ENCODE data around the gene ZNF598. TPM values are rescaled to one million over a fixed set of nuclear protein-coding genes. Genes with fewer than 3 reads are reported as not detected.
A peak's percentile ranks its signal among the peaks of the same experiment; 100 is the strongest.

ZNF598 gene
- total and polyA plus RNA-seq, 10 of the 15 experiments (the other 5 are each of a cell fraction or from before 2014, with no cell fraction given) = 0.08 to 74.0 (median 14.4) TPM

- TF ChIP-seq LARP7 (IDR thresholded peaks at IDR 0.05) = peak; percentile 20; the same call in 1 of the 2 replicates
Observed at GRCh38 chr16:2009164-2009711, 383 bp downstream of the ZNF598 start (continued).

- no peak for TF ChIP-seq POLR2A (IDR thresholded peaks at IDR 0.05; ENCODE audit: low read depth, low read length)
- no peak for TF ChIP-seq E4F1 (IDR thresholded peaks at IDR 0.05; ENCODE audit: borderline replicate concordance, partially characterized antibody)
- TF ChIP-seq E2F4 (IDR thresholded peaks at IDR 0.05; ENCODE audit: low read depth, low read length) = peak; percentile 48; the same call in 1 of the 2 replicates
- TF ChIP-seq RELB (IDR thresholded peaks at IDR 0.05; ENCODE audit: low read depth) = no peak
- no peak for TF ChIP-seq RCOR1 (conservative IDR thresholded peaks at IDR 0.05; ENCODE audit: low read depth, low read length)
- 0 out of 2 replicates have a peak, but pooled peaks have one; percentile 13 for TF ChIP-seq EED (IDR thresholded peaks at IDR 0.05; ENCODE audit: low read depth)
- 0 out of 3 replicates have a peak, but pooled peaks of 1 of the 2 experiments have one; percentile 26 for TF ChIP-seq EGR1 (IDR thresholded peaks at IDR 0.05; ENCODE audit: borderline replicate concordance in 1 of 2, low read depth in 2 of 2, low read length in 2 of 2)
- TF ChIP-seq IKZF1 (conservative IDR thresholded peaks at IDR 0.05) = 0 out of 2 replicates have a peak, but pooled peaks have one; percentile 37
- TF ChIP-seq FOS (IDR thresholded peaks at IDR 0.05; ENCODE audit: borderline replicate concordance, extremely low read depth, insufficient read length) = no peak
- no peak for TF ChIP-seq CHD1 (IDR thresholded peaks at IDR 0.05; ENCODE audit: low read depth, low read length)
- no TSS peak for BruUV-seq (replicated peaks)
- Histone ChIP-seq H3K9ac (ENCODE audit: control insufficient read depth, insufficient read depth, low read length) (peak overlapping the region; percentile 92), H3K36me3 (ENCODE audit: control insufficient read depth in 2 of 2, insufficient read depth in 2 of 2, low read length in 1 of 2) (peaks cover 0 to 3% of the 10 kb centered on the region in 2 experiments; a peak in 1 of 4 replicates), H3K79me2 (ENCODE audit: control insufficient read depth, insufficient read depth, low read length) (peaks cover 67% of the 10 kb centered on the region), H2AFZ (ENCODE audit: control insufficient read depth, low read depth, low read length) (no peak overlapping the region), H3K9me3 (replicated peaks; ENCODE audit: control insufficient read depth, insufficient read depth, low read length) (no peaks in the 10 kb centered on the region), H3K4me3 (peak overlapping the region; percentile 100), H3K4me1 (ENCODE audit: control insufficient read depth, insufficient read depth, low read length) (peaks cover 22% of the 10 kb centered on the region), H3K27ac (ENCODE audit: control insufficient read depth, insufficient read depth) (peak overlapping the region; percentile 89), H3K27me3 (replicated peaks in 1 of 2; ENCODE audit: control insufficient read depth in 2 of 2, insufficient read depth in 2 of 2, low read length in 1 of 2) (no peaks in the 10 kb centered on the region), H3K4me2 (ENCODE audit: control insufficient read depth, insufficient read depth) (peak overlapping the region; percentile 98), H4K20me1 (ENCODE audit: control insufficient read depth, insufficient read depth) (peaks cover under 1% of the 10 kb centered on the region; the same call in 1 of the 2 replicates)
- in situ Hi-C loops (cut with MboI) (no loop called here), intact Hi-C loops (cut with micrococcal nuclease; ENCODE audit: unreplicated experiment) (loop anchor here (5.0 kb wide), 1 partner anchor 144 kb away; no protein-coding TSS in a partner anchor)
- ATAC-seq = peak; percentile 5
- DNase-seq (ENCODE audit: low read depth, low spot score) = no peak
- ChIA-PET POLR2A (interaction anchor here (0.6 to 2.2 kb wide), 5 partner anchors 12 to 526 kb away, joined by 3 to 14 read pairs (median 7); partner anchors contain the start of gene TRAF7), CTCF (interaction anchor here (1.3 to 1.4 kb wide), 3 partner anchors 8 to 132 kb away, joined by 3 to 8 read pairs (median 3); no protein-coding TSS in a partner anchor), SMC1A (ENCODE audit: uncharacterized antibody, unreplicated experiment) (interaction anchor here (1.1 to 1.9 kb wide), 3 partner anchors 27 to 147 kb away, joined by 3 to 5 read pairs (median 3); partner anchors contain the start of genes NOXO1, NTHL1, TRAF7 and TSC2), RAD21 (ENCODE audit: unreplicated experiment) (interaction anchor here (1.3 kb wide), 1 partner anchor 18 kb away, joined by 3 read pairs; no protein-coding TSS in a partner anchor)
- WGBS (ENCODE audit: insufficient coverage, insufficient replicate concordance, low lambda C conversion rate, missing lambda C conversion rate) = under 1% methylated on average over 20 of the region's 23 CpGs
- FAIRE-seq = no peak
Observed at GRCh38 chr16:2008631-2009163, 924 bp downstream of the ZNF598 start.
